KBM-7 (cell line): ENCODE data around the gene ZNF331.

ENCODE experiments used
- DNase-seq: peaks from one replicate; pipeline ENCODE4 v3.0.0-alpha.2; 2015
- in situ Hi-C: fragments of 300-500 bp; cut with MboI; formaldehyde crosslinking; loops from 2 replicates; pipeline ENCODE4 v1.14.3; 2020; ENCODE audit warnings: low sequenced_read_pairs, low pct_unique_long_range_greater_than_20kb, mixed read lengths

The ZNF331 gene

GRCh38 chr19:53612762-53613526, 75.0 kb downstream of the ZNF331 start:
- no peak for DNase-seq
- in situ Hi-C loops = no loop called here

DNA sequence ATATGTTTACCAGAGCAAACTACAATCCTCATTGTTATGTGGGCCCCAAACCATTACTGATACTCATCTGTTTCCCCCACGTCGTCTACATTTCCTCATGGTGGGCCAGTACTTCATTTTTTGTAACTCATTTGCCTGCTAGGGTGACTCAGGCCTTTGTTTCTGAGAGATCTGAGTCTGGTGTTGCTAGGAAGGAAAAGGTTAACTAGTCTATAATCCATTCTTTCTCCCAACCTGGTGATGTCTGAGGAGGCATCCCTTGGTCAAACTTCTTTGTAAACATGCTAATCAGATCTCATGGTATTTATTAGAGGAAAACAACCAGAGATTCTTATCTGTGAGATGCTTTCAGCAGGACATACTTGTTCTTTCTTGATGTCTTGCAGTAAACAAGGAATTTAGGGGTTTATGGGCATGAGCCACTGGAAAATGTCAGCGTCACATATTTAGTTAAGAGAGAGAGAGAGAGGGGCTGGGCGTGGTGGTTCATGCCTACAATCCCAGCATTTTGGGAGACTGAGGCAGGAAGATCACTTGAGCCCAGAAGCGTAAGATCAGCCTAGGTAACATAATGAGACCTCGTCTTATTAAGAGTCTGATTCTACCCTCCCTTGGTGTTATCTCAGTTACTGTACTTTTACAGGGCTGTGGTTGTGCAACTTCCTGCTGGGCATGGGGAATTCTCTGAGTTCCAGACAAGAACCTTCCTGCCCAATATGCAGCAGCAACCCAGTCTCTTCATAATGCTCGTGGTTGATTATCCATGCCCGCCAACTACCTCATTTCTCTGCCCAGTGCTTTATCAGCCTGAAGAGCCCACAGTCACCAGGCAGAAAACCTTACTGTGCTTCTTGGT, 84.2 kb downstream of the ZNF331 start:
- no peak for DNase-seq
- in situ Hi-C loops = no loop called here

DNA sequence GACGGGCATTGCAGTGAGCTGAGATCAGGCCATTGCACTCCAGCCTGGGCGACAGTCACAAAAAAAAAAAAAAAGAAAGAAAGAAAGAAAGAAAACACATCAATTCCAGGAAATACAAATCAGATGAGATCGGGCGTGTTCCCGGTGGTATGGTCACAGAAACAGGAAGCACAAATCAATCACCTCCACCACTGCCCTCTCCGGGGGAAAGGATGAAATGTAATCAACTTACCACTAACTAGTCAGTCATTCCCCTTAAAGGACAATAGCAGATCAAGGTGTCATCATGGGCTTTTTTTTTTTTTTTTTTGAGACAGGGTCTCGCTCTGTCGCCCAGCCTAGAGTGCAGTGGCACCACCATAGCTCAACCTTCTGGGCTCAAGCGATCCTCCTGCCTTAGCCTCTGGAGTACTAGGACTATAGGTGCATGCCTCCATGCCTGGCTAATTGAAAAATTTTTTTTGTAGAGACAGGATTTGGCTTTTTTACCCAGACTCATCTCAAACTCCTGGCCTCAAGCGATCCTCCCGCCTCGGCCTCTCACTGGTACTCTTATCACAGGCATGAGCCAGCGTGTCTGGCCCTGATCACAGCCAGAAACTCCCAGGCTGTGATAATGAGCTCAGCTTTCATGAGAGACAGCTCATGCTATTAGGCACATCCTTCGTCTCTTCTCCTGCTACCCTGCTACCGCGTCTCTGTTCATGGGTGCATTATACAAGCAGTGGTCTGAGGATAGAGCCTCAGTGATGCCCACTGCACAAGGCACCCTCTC, 87.0 kb downstream of the ZNF331 start:
- DNase-seq = peak; percentile 19

GRCh38 chr19:53626486-53626885, 88.5 kb downstream of the ZNF331 start:
- in situ Hi-C loops = no loop called here
- no peak for DNase-seq

More for the DNA sequence above, 87.0 kb downstream of the ZNF331 start:
- in situ Hi-C loops = no loop called here

DNA sequence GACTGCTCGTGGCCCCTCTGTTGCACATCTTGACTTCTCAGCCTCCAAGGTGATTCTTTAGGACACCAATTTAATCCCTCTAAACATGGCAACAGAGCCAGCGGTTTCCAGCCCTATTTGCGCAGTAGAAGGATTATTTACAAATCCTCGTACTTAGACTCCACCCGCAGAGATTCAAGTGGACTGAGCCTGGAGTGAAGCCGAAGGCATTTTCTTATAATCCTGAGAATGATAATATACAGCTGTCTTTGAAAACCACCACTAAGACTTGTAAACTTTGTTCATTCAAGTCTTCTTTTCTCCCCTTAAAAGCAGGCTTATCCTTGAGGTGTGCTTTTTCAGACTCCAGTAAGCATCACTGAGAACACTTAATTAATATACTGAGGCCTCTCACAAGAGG, 89.0 kb downstream of the ZNF331 start:
- no peak for DNase-seq
- in situ Hi-C loops = no loop called here
